ENCODE results near the gene RPE.

Gene RPE

GRCh38 chr2:209969692-209970091 is 32.7 kb upstream of the RPE start:
- CTCF ChIA-PET, result interaction anchor here (1.5 kb wide), 1 partner anchor 226 kb away, joined by 5 read pairs; no protein-coding TSS in a partner anchor
- Histone ChIP-seq H3K27ac (ENCODE audit: insufficient read depth in 1 of 2, low read depth in 1 of 2, low read length in 2 of 2, poor library complexity in 1 of 2, severe bottlenecking in 2 of 2) (no peak overlapping the region), H3K27me3 (replicated peaks in 2 of 5; ENCODE audit: control insufficient read depth in 4 of 5, insufficient read depth in 5 of 5, low read length in 4 of 5) (peaks cover 0 to 5% (median 0%) of the 10 kb centered on the region in 5 experiments), H3K4me1 (ENCODE audit: control extremely low read depth in 1 of 4, control insufficient read depth in 4 of 4, insufficient read depth in 4 of 4, low read length in 3 of 4) (no peaks in the 10 kb centered on the region), H3K4me3 (ENCODE audit: control insufficient read depth in 1 of 7, extremely low read depth in 1 of 7, insufficient read depth in 4 of 7, low read depth in 2 of 7, low read length in 6 of 7) (no peak overlapping the region), H3K36me3 (ENCODE audit: control insufficient read depth in 4 of 4, insufficient read depth in 4 of 4, low read length in 3 of 4) (no peaks in the 10 kb centered on the region), H3K9me3 (ENCODE audit: control extremely low read depth in 1 of 5, control insufficient read depth in 4 of 5, insufficient read depth in 2 of 5, low read depth in 1 of 5, low read length in 4 of 5) (no peaks in the 10 kb centered on the region)
- no peak for DNase-seq
- POLR2A ChIA-PET, result no interaction called here
- 86% methylated on average over 1 of the region's 4 CpGs for WGBS (ENCODE audit: insufficient coverage)

GRCh38 chr2:209970271-209970670 is 32.2 kb upstream of the RPE start:
- H3K9me3 ChIP-seq (ENCODE audit: control extremely low read depth in 1 of 5, control insufficient read depth in 4 of 5, insufficient read depth in 2 of 5, low read depth in 1 of 5, low read length in 4 of 5), result no peaks in the 10 kb centered on the region
- DNase-seq, result no peak
- H3K4me1 ChIP-seq (ENCODE audit: control extremely low read depth in 1 of 4, control insufficient read depth in 4 of 4, insufficient read depth in 4 of 4, low read length in 3 of 4), result no peaks in the 10 kb centered on the region
- H3K27ac ChIP-seq (ENCODE audit: insufficient read depth in 1 of 2, low read depth in 1 of 2, low read length in 2 of 2, poor library complexity in 1 of 2, severe bottlenecking in 2 of 2), result no peak overlapping the region
- no peak overlapping the region for H3K4me3 ChIP-seq (ENCODE audit: control insufficient read depth in 1 of 7, extremely low read depth in 1 of 7, insufficient read depth in 4 of 7, low read depth in 2 of 7, low read length in 6 of 7)
- WGBS (ENCODE audit: insufficient coverage), result 100% methylated on average over 2 of the region's 2 CpGs
- POLR2A ChIA-PET, result no interaction called here
- CTCF ChIA-PET, result interaction anchor here (1.5 to 2.6 kb wide), 2 partner anchors 9 to 225 kb away, joined by 8 to 11 read pairs; no protein-coding TSS in a partner anchor
- H3K36me3 ChIP-seq (ENCODE audit: control insufficient read depth in 4 of 4, insufficient read depth in 4 of 4, low read length in 3 of 4), result no peaks in the 10 kb centered on the region
- peaks cover 0 to 5% (median 0%) of the 10 kb centered on the region in 5 experiments for H3K27me3 ChIP-seq (replicated peaks in 2 of 5; ENCODE audit: control insufficient read depth in 4 of 5, insufficient read depth in 5 of 5, low read length in 4 of 5)

GRCh38 chr2:209970711-209971110 is 31.7 kb upstream of the RPE start:
- Histone ChIP-seq H3K4me1 (ENCODE audit: control extremely low read depth in 1 of 4, control insufficient read depth in 4 of 4, insufficient read depth in 4 of 4, low read length in 3 of 4) (no peaks in the 10 kb centered on the region), H3K9me3 (ENCODE audit: control extremely low read depth in 1 of 5, control insufficient read depth in 4 of 5, insufficient read depth in 2 of 5, low read depth in 1 of 5, low read length in 4 of 5) (no peaks in the 10 kb centered on the region), H3K36me3 (ENCODE audit: control insufficient read depth in 4 of 4, insufficient read depth in 4 of 4, low read length in 3 of 4) (no peaks in the 10 kb centered on the region), H3K4me3 (ENCODE audit: control insufficient read depth in 1 of 7, extremely low read depth in 1 of 7, insufficient read depth in 4 of 7, low read depth in 2 of 7, low read length in 6 of 7) (no peak overlapping the region), H3K27ac (ENCODE audit: insufficient read depth in 1 of 2, low read depth in 1 of 2, low read length in 2 of 2, poor library complexity in 1 of 2, severe bottlenecking in 2 of 2) (no peak overlapping the region), H3K27me3 (replicated peaks in 2 of 5; ENCODE audit: control insufficient read depth in 4 of 5, insufficient read depth in 5 of 5, low read length in 4 of 5) (peaks cover 0 to 5% (median 0%) of the 10 kb centered on the region in 5 experiments)
- 83% methylated on average over 2 of the region's 4 CpGs for WGBS (ENCODE audit: insufficient coverage)
- ChIA-PET POLR2A (no interaction called here), CTCF (interaction anchor here (0.7 to 2.6 kb wide), 3 partner anchors 10 to 231 kb away, joined by 3 to 11 read pairs (median 8); no protein-coding TSS in a partner anchor)
- DNase-seq, result no peak

- 0% methylated on average over 1 of the region's 1 CpG for WGBS (ENCODE audit: insufficient coverage)
- no peaks in the 10 kb centered on the region for H3K9me3 ChIP-seq (ENCODE audit: control extremely low read depth in 1 of 5, control insufficient read depth in 4 of 5, insufficient read depth in 2 of 5, low read depth in 1 of 5, low read length in 4 of 5)
- ChIA-PET POLR2A (no interaction called here), CTCF (interaction anchor here (1.3 to 9.8 kb wide), 3 partner anchors 11 to 224 kb away, joined by 3 to 124 read pairs (median 4); no protein-coding TSS in a partner anchor)
- DNase-seq, result no peak
- H3K27ac ChIP-seq (ENCODE audit: insufficient read depth in 1 of 2, low read depth in 1 of 2, low read length in 2 of 2, poor library complexity in 1 of 2, severe bottlenecking in 2 of 2), result no peak overlapping the region
- H3K4me1 ChIP-seq (ENCODE audit: control extremely low read depth in 1 of 4, control insufficient read depth in 4 of 4, insufficient read depth in 4 of 4, low read length in 3 of 4), result no peaks in the 10 kb centered on the region
- no peak overlapping the region for H3K4me3 ChIP-seq (ENCODE audit: control insufficient read depth in 1 of 7, extremely low read depth in 1 of 7, insufficient read depth in 4 of 7, low read depth in 2 of 7, low read length in 6 of 7)
- H3K36me3 ChIP-seq (ENCODE audit: control insufficient read depth in 4 of 4, insufficient read depth in 4 of 4, low read length in 3 of 4), result no peaks in the 10 kb centered on the region
- peaks cover 0 to 5% (median 0%) of the 10 kb centered on the region in 5 experiments for H3K27me3 ChIP-seq (replicated peaks in 2 of 5; ENCODE audit: control insufficient read depth in 4 of 5, insufficient read depth in 5 of 5, low read length in 4 of 5)
Measured at GRCh38 chr2:209973328-209973727, 29.1 kb upstream of the RPE start.

- 82% methylated on average over 1 of the region's 1 CpG for WGBS (ENCODE audit: insufficient coverage)
- peaks cover 0 to 5% (median 0%) of the 10 kb centered on the region in 5 experiments for H3K27me3 ChIP-seq (replicated peaks in 2 of 5; ENCODE audit: control insufficient read depth in 4 of 5, insufficient read depth in 5 of 5, low read length in 4 of 5)
- no peak for DNase-seq
- H3K4me3 ChIP-seq (ENCODE audit: control insufficient read depth in 1 of 7, extremely low read depth in 1 of 7, insufficient read depth in 4 of 7, low read depth in 2 of 7, low read length in 6 of 7), result no peak overlapping the region
- no peaks in the 10 kb centered on the region for H3K4me1 ChIP-seq (ENCODE audit: control extremely low read depth in 1 of 4, control insufficient read depth in 4 of 4, insufficient read depth in 4 of 4, low read length in 3 of 4)
- ChIA-PET CTCF (interaction anchor here (1.6 to 9.8 kb wide), 2 partner anchors 12 to 223 kb away, joined by 4 to 124 read pairs; no protein-coding TSS in a partner anchor), POLR2A (no interaction called here)
- no peak overlapping the region for H3K27ac ChIP-seq (ENCODE audit: insufficient read depth in 1 of 2, low read depth in 1 of 2, low read length in 2 of 2, poor library complexity in 1 of 2, severe bottlenecking in 2 of 2)
- H3K36me3 ChIP-seq (ENCODE audit: control insufficient read depth in 4 of 4, insufficient read depth in 4 of 4, low read length in 3 of 4), result no peaks in the 10 kb centered on the region
- no peaks in the 10 kb centered on the region for H3K9me3 ChIP-seq (ENCODE audit: control extremely low read depth in 1 of 5, control insufficient read depth in 4 of 5, insufficient read depth in 2 of 5, low read depth in 1 of 5, low read length in 4 of 5)
Measured at GRCh38 chr2:209974576-209974975, 27.9 kb upstream of the RPE start.

GRCh38 chr2:209976698-209977385 is 25.6 kb upstream of the RPE start:
- Histone ChIP-seq H3K9me3 (ENCODE audit: control extremely low read depth in 1 of 5, control insufficient read depth in 4 of 5, insufficient read depth in 2 of 5, low read depth in 1 of 5, low read length in 4 of 5) (no peaks in the 10 kb centered on the region), H3K4me1 (ENCODE audit: control extremely low read depth in 1 of 4, control insufficient read depth in 4 of 4, insufficient read depth in 4 of 4, low read length in 3 of 4) (no peaks in the 10 kb centered on the region), H3K4me3 (ENCODE audit: control insufficient read depth in 1 of 7, extremely low read depth in 1 of 7, insufficient read depth in 4 of 7, low read depth in 2 of 7, low read length in 6 of 7) (no peak overlapping the region), H3K27ac (ENCODE audit: insufficient read depth in 1 of 2, low read depth in 1 of 2, low read length in 2 of 2, poor library complexity in 1 of 2, severe bottlenecking in 2 of 2) (no peak overlapping the region), H3K27me3 (replicated peaks in 2 of 5; ENCODE audit: control insufficient read depth in 4 of 5, insufficient read depth in 5 of 5, low read length in 4 of 5) (peaks cover 0 to 5% (median 0%) of the 10 kb centered on the region in 5 experiments), H3K36me3 (ENCODE audit: control insufficient read depth in 4 of 4, insufficient read depth in 4 of 4, low read length in 3 of 4) (no peaks in the 10 kb centered on the region)
- no peak for DNase-seq
- over 99% methylated on average over 7 of the region's 9 CpGs for WGBS (ENCODE audit: insufficient coverage)
- ChIA-PET POLR2A (no interaction called here), CTCF (interaction anchor here (0.9 to 9.8 kb wide), 10 partner anchors 8 to 420 kb away, joined by 3 to 124 read pairs (median 5); no protein-coding TSS in a partner anchor)

Data from common myeloid progenitor, CD34-positive (primary cell).